ENCODE data around the gene KCNE4.

The KCNE4 gene

DNA sequence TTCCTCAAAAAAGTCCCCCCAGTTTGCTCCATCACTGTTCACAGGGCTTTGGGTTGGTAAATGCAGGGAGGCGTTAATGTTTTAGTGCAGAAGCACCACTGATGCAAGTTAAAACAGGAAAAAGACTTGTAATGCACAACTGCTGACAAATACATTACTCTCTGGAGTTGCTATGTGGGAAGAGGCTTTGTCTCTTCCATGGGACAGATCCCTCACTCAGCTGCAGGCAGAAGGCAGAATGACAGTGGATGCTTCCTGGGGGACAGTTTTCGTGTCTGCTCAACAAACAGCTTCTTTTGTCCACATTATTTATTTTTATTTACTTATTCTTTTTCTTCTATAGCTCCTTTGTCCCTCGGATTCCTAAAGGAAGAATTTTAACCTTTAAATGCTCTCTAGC lies 22.7 kb upstream of the KCNE4 start:
- TF ChIP-seq, protein P1, sequence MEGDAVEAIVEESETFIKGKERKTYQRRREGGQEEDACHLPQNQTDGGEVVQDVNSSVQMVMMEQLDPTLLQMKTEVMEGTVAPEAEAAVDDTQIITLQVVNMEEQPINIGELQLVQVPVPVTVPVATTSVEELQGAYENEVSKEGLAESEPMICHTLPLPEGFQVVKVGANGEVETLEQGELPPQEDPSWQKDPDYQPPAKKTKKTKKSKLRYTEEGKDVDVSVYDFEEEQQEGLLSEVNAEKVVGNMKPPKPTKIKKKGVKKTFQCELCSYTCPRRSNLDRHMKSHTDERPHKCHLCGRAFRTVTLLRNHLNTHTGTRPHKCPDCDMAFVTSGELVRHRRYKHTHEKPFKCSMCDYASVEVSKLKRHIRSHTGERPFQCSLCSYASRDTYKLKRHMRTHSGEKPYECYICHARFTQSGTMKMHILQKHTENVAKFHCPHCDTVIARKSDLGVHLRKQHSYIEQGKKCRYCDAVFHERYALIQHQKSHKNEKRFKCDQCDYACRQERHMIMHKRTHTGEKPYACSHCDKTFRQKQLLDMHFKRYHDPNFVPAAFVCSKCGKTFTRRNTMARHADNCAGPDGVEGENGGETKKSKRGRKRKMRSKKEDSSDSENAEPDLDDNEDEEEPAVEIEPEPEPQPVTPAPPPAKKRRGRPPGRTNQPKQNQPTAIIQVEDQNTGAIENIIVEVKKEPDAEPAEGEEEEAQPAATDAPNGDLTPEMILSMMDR (IDR thresholded peaks at IDR 0.05; ENCODE audit: insufficient read depth, missing control alignments), result no peak
- DNase-seq (ENCODE audit: insufficient read length, low spot score) (no peak), FAIRE-seq (no peak)

- no peak for FAIRE-seq
- TF ChIP-seq, protein P1 (IDR thresholded peaks at IDR 0.05; ENCODE audit: insufficient read depth, missing control alignments), result no peak
- DNase-seq (ENCODE audit: insufficient read length, low spot score), result no peak
Observed at GRCh38 chr2:223032187-223033142, 19.5 kb upstream of the KCNE4 start.

DNA sequence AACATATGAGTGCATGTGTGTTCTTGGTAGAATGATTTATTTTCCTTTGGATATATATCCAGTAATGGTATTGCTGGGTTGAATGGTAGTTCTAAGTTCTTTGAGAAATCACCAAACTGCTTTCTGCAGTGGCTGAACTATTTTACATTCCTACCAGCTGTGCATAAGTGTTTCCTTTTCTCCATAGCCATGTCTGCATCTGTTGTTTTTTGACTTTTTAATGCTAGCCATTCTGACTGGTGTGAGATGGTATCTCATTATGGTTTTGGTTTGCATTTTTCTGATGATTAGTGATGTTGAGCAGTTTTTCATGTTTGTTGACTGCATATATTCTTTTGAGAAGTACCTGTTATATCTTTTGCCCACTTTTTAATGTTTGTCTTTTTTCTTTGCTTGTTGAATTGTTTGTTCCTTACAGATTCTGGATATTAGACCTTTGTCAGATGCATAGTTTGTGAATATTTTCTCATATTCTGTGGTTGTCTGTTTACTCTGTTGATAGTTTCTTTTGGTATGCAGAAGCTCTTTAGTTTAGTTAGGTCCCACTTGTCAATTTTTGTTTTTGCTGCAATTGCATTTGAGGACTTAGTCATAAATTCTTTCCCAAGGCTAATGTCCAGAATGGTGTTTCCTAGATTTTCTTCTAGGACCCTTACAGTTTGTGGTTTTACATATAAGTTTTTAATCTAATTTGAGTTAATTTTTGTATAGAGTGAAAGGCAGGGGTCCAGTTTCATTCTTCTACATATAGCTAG lies 17.6 kb upstream of the KCNE4 start:
- FAIRE-seq (no peak), DNase-seq (ENCODE audit: insufficient read length, low spot score) (no peak)
- TF ChIP-seq, protein P1 (IDR thresholded peaks at IDR 0.05; ENCODE audit: insufficient read depth, missing control alignments), result no peak

GRCh38 chr2:223036790-223037444 lies 15.1 kb upstream of the KCNE4 start:
- no peak for FAIRE-seq
- no peak for DNase-seq (ENCODE audit: insufficient read length, low spot score)

DNA sequence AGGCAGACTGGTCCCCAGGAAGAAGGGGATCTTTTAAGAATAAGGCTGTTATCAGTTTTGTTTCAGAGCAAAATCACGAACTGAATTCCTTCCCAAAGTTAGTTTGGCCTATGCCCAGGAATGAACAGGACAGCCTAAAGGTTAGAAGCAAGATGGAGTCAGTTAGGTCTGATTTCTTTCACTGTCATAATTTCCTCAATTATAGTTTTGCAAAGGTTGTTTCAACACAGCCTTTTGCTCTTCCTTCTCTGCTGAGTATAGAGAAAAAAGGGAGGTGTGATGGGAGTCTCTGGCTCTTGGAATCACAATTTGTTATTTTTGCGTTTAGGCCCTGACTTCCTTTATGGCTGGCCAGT lies 14.6 kb upstream of the KCNE4 start:
- FAIRE-seq (no peak), DNase-seq (ENCODE audit: insufficient read length, low spot score) (no peak)
- TF ChIP-seq, protein P1 (IDR thresholded peaks at IDR 0.05; ENCODE audit: insufficient read depth, missing control alignments), result no peak

More at GRCh38 chr2:223036790-223037444, 15.1 kb upstream of the KCNE4 start:
- TF ChIP-seq, protein P1 (IDR thresholded peaks at IDR 0.05; ENCODE audit: insufficient read depth, missing control alignments), result no peak

DNA sequence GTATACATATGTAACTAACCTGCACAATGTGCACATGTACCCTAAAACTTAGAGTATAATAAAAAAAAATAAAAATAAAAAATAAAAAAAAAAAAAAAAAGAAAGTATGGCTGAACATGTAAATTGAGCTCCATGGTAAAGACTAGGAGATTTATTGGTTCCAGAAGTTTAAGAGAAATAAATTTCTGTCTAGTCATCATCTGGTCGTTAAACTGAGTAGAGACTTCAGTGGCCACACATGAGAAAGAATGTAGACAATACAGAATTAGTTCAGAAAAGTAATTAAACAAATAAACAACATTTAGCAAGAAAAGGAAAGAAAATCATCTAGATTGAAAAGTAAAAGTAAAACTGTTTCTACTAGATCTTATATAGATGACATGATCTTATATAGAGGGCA lies 12.4 kb upstream of the KCNE4 start:
- no peak for DNase-seq (ENCODE audit: insufficient read length, low spot score)
- TF ChIP-seq, protein P1 (IDR thresholded peaks at IDR 0.05; ENCODE audit: insufficient read depth, missing control alignments), result no peak
- FAIRE-seq, result no peak
